ENCODE measurements around the gene PRKCI. TPM values are rescaled to one million over a fixed set of nuclear protein-coding genes. Genes with fewer than 3 reads are reported as not detected.
"Not testable (repeated sequence)": the region's sequence is repeated elsewhere in the genome, so short reads cannot be mapped to it uniquely, and the experiment has no call there.

Gene PRKCI
- total RNA-seq, 1 donor from 2014 or later, result 20.8 TPM

DNA sequence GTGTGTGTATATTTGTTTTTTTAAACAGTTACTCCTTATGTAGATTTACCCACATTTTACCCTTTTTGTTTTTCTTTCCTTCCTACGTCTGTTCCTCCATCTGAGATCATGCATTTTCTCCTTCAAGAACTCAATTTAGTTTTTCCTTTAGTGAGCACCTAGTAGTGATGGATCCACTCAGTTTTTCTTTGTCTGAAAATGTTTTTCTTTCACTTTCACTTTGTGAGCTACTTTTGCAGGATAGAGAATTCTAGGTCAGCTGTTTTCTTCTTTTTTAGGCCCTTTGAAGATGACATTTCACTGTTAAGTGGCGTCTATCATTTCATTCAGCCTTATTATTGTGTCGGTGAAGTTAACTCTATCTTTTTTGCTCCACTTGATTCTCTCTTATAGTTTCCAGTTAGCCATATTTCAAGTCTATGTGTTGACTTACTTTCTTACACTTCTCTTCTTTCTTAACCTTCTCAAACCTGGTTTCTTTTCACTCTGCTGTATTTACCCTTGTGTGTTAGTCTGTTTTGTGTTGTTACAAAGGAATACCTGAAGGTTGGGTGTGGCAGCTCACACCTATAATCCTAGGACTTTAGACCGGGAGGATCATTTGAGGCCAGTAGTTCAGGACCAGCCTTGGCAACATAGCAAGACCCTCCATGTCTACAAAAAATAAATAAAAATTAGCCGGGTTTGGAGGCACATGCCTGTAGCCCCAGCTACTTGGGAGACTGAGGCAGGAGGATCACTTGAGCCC lies 55.8 kb downstream of the PRKCI start:
- intact Hi-C loops (cut with micrococcal nuclease), result loop anchor here (2.0 to 5.0 kb wide), 3 partner anchors 56 to 513 kb away; partner anchors contain the start of genes PRKCI, SKIL and TERC

GRCh38 chr3:170278627-170279026 lies 56.4 kb downstream of the PRKCI start:
- intact Hi-C loops (cut with micrococcal nuclease), result loop anchor here (5.0 kb wide), 2 partner anchors 56 to 79 kb away; partner anchors contain the start of genes PRKCI and SKIL

DNA sequence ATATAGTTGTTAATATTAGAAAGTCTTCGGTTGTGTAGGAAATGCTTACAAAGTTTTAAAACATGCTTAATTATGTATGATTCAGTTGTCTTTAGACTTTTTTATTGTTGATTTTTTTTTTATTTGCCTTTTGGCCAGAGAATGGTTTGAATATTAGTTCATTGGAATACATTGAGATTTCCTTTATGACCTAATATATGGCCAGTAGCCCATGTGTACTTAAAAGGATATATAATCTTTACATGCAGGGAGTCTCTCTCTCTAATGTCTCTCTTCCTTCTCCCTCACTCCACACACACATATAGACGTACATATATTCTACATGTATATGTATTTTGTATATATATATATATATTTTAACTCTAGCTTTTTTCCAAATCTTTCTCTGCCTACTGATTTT lies 68.0 kb downstream of the PRKCI start:
- intact Hi-C loops (cut with micrococcal nuclease), result no loop called here

- intact Hi-C loops (cut with micrococcal nuclease), result no loop called here
Measured at GRCh38 chr3:170295586-170295985, 73.4 kb downstream of the PRKCI start.

DNA sequence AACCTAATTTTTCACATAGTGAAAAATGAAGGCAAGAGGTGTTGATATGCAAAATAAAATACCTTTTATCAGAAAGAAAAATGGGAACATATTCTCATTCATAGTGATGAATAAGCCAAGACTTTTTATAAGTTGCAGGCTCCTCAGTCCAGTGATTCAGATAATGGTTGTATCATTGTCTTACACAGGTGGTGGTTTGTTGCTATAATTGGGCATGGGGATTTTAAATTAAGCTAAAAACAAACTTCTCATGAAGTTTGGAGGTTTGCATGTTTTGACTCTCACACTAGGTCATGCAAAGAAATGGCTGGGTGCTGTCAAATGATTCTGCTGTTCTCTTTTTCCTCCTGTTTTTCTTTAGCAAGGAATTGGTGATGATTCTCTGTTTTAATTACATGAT lies 74.5 kb downstream of the PRKCI start:
- intact Hi-C loops (cut with micrococcal nuclease), result no loop called here

DNA sequence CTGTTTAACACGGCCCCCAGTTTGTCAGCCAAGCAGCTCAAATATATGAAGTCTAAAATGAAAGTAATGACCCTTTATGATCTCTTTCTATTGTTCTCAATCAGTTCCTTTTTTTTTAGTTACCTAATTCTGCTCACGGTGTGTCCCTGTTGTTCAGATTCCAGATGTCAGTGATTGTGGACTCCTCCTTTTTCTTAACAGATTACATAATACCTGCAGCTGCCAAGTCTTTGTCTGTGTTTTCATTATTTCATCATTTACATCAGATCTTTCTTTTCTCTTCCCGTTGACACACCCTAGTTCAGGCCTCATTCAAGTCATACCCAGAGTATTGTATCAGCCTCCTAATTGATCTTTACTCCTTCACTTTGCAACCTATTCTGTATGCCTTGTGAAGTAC lies 79.2 kb downstream of the PRKCI start:
- intact Hi-C loops (cut with micrococcal nuclease), result no loop called here

- intact Hi-C loops (cut with micrococcal nuclease), result no loop called here
Measured at GRCh38 chr3:170302008-170302407, 79.8 kb downstream of the PRKCI start.

GRCh38 chr3:170306015-170306414 lies 83.8 kb downstream of the PRKCI start:
- intact Hi-C loops (cut with micrococcal nuclease), result no loop called here

GRCh38 chr3:170307671-170308405 lies 85.6 kb downstream of the PRKCI start:
- intact Hi-C loops (cut with micrococcal nuclease), result no loop called here

DNA sequence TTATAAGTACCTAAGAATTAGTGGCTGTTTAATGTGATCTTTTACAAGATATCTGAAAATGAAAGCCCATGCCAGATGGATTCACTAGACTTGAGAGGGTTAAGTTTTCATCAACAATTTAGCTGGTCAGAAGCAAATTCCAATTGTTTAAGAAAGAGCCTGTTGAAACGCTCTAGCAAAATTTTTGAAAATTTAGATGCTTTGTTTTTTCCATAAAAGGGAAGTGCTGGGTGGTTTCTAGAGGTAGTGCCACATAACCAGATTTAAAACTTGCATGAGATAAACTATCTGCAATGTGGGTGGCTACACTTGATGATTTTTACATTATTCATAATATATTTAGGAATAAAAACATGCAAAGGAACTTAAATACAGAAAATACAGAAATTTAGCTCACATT lies 86.8 kb downstream of the PRKCI start:
- intact Hi-C loops (cut with micrococcal nuclease), result no loop called here

DNA sequence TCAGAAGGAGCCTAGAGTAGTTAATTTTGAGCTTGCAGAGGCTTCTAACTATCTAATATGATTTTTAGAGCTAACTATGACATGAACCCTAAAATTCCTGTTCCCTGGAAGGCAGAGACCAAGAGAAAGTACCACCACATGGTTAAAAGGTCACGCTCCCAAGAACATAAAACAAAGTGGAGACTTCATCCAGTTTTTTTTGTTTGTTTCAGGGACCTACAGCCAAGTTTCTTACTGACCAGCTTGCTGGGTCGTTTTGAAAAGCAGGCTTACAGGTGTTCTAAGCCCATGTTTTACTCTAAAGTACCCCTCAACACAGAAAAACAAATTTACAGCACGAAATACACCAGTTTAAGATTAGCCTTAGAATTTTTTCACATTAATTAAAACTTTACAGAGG lies 95.7 kb downstream of the PRKCI start:
- intact Hi-C loops (cut with micrococcal nuclease), result no loop called here

- intact Hi-C loops (cut with micrococcal nuclease), result no loop called here
Measured at GRCh38 chr3:170320461-170321121, 98.4 kb downstream of the PRKCI start.

DNA sequence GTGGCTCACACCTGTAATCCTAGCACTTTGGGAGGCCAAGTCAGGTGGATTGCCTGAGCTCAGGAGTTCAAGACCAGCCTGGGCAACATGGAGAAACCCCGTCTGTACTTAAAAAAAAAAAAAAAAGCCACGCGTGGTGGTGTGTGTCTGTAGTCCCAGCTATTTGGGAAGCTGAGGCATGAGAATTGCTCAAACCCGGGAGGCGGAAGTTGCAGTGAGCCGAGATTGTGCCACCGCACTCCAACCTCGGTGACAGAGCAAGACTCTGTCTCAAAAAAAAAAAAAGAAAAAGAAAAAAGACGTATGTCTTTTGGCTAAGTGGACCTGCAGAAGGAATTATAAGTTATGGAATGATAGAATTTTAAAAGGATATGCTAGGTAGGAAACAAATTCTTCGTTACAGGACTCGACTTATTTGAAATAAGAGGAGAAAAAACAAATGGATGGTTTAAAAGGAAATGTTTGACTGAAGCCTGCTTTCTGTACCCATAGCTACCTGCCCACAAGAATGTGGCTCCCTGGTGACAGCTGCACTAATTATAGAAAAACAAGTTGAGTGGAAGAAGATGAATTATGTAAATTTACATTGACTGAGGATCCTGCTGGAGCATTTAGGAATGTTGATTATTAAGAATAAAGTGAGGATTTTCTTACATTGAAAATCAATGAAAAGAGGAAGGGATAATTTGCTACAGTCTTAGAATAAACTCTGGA lies 99.3 kb downstream of the PRKCI start:
- intact Hi-C loops (cut with micrococcal nuclease), result no loop called here

GRCh38 chr3:170322566-170323269 lies 100.5 kb downstream of the PRKCI start:
- intact Hi-C loops (cut with micrococcal nuclease), result no loop called here

DNA sequence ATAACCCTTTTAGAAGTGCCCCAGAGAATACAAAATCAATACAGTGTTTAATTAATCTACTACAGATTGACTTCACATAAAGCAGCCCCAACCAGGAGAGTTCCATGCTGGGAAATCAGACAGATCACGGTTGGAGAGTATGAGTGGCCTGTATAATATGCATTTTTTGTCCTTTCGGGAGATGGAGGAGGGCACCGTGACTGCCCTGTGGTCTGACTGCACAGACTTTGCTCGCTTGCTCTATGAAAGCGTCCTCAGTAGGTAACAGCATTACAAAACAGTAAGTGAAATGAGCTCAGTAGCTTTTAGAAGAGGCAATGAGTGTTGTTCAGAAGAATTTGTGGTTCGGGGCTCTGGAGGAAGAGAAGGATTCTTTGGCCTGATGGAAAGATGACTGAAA lies 101.1 kb downstream of the PRKCI start:
- intact Hi-C loops (cut with micrococcal nuclease), result no loop called here

DNA sequence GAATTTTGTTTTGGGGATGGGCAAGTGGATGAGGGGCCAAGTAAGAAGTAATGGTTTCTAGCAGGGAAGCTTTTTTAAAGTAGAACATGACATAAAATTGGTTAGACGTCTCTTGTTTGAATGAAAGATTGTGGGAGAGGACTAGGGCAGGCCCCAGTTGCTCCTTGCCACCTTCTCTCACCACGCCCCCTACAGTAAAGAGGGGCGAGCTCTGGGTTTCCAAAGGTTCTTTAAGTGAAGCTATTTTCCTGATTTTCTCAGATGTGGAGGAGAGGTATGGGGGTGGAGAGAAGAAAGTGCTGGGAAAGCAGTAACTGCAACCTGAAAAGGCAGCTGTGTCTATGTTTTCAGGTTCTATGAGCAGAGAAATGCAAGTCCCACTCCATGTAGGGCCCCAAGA lies 102.7 kb downstream of the PRKCI start:
- intact Hi-C loops (cut with micrococcal nuclease), result no loop called here

DNA sequence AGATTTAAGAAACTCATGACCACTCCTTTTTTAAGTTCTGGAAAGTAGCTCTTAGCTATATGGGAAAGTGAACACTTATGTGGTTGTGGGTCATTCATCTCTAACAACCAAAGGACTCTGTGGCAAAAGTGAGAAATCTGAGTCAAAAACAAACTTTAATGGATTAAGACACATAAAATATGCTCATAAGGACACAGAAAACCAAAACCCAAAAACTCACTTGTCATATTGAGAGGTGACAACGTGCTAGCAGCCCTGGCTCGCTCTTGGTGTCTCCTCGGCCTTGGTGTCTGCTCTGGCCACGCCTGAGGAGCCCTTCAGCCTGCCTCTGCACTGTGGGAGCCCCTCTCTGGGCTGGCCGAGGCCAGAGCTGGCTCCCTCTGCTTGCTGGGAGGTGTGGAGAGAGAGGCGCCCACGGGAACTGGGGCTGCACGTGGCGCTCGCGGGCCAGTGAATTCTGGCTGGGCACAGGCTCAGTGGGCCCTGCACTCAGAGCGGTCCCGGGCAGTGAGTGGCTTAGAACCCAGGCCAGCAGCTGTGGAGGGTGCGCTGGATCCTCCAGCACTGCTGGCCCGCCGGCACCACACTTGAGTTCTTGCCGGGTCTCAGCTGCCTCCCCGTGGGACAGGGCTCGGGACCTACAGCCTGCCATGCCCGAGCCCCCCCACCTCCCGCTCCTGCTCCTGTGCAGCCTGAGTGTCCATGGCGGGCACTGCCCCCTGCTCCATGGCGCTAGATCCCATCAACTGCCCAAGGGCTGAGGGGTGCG lies 105.0 kb downstream of the PRKCI start:
- intact Hi-C loops (cut with micrococcal nuclease), result no loop called here

GRCh38 chr3:170327868-170328548 lies 105.8 kb downstream of the PRKCI start:
- intact Hi-C loops (cut with micrococcal nuclease), result not testable (repeated sequence)

DNA sequence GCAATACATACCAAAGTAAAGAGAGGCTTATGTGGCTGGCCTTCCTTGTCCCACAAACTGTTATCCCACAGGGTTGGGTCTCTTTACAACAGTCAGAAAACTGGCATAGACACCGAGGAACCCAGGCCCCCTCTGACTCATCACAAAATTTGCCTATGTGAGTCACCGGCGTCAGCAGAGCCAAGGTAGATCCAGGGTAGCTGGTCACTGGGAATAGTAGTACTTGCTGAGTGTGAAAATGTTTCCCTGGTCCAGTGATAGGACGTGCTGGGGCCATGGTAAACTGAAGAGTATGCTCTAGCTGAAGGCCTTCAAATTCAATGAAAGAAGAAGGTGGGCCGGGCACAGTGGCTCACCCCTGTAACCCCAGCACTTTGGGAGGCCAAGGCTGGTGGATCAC lies 108.1 kb downstream of the PRKCI start:
- intact Hi-C loops (cut with micrococcal nuclease), result no loop called here

GRCh38 chr3:170331143-170331542 lies 108.9 kb downstream of the PRKCI start:
- intact Hi-C loops (cut with micrococcal nuclease), result no loop called here
